Measurements from ENCODE around the gene HAL. TPM values are rescaled to one million over a fixed set of nuclear protein-coding genes. Genes with fewer than 3 reads are reported as not detected.

Gene HAL
- total and polyA plus RNA-seq, 2 of the 13 experiments (the other 11 are each of a cell fraction or from before 2014, with no cell fraction given), result 0.89 to 37.8 TPM

GRCh38 chr12:95949477-95950206, 46.5 kb downstream of the HAL start (continued):
- TF ChIP-seq ZNF609 (CRISPR knock-in tag; IDR thresholded peaks at IDR 0.05; ENCODE audit: borderline replicate concordance), result peak; percentile 97
- TF ChIP-seq TBX2 (CRISPR knock-in tag; IDR thresholded peaks at IDR 0.05; ENCODE audit: borderline replicate concordance), result peak; percentile 93
- no peak for TF ChIP-seq RFX1 (IDR thresholded peaks at IDR 0.05)
- 0 out of 2 replicates have a peak, but pooled peaks have one; percentile 36 for TF ChIP-seq ERF (CRISPR knock-in tag; IDR thresholded peaks at IDR 0.05)
- TF ChIP-seq TCF7L2 (IDR thresholded peaks at IDR 0.05; ENCODE audit: low read depth, low read length), result peak; percentile 79; the same call in 1 of the 2 replicates
- TF ChIP-seq ZZZ3 (CRISPR knock-in tag; IDR thresholded peaks at IDR 0.05; ENCODE audit: borderline replicate concordance), result no peak
- peak; percentile 42; the same call in 1 of the 2 replicates for TF ChIP-seq ZNF275 (CRISPR knock-in tag; IDR thresholded peaks at IDR 0.05; ENCODE audit: borderline replicate concordance)
- TF ChIP-seq RARA (CRISPR knock-in tag; IDR thresholded peaks at IDR 0.05), result peak; percentile 99
- no peak for TF ChIP-seq PCBP2 (optimal IDR thresholded peaks at IDR 0.05; ENCODE audit: low read depth, low read length, poor library complexity, severe bottlenecking)
- TF ChIP-seq ZNF414 (CRISPR knock-in tag; IDR thresholded peaks at IDR 0.05), result no peak
- TF ChIP-seq AFF4 (CRISPR knock-in tag; IDR thresholded peaks at IDR 0.05), result no peak
- TF ChIP-seq GATAD1 (CRISPR knock-in tag; IDR thresholded peaks at IDR 0.05), result peak; percentile 35; the same call in 1 of the 2 replicates
- peak in 1 of 2 experiments; percentile 76; a peak in 2 of 4 replicates for TF ChIP-seq REST (IDR thresholded peaks at IDR 0.05; ENCODE audit: borderline replicate concordance in 1 of 2, low read depth in 1 of 2, low read length in 2 of 2)
